RWPE1 (cell line): Measurements from ENCODE around the gene MCUB.

Experiments used
- CTCF ChIA-PET: fragments of 350-600 bp; sonication (Branson Sonifier 250); formaldehyde crosslinking; extraction: SDS; loops from one replicate; lab custom pipeline; 2021; lab: Yijun Ruan, JAX
- POLR2A ChIA-PET: fragments of 400-600 bp; formaldehyde crosslinking; extraction: SDS; loops from one replicate; lab custom pipeline; 2020; ENCODE audit warnings: antibody characterized with exemption; ENCODE audit not compliant: low non-redundant PET; lab: Yijun Ruan, JAX
- DNase-seq: peaks from one replicate; pipeline ENCODE4 v3.0.0; 2012; ENCODE audit warnings: low spot score
- H3K27ac ChIP-seq: fragments of 450-650 bp; 2 replicates; pipeline ENCODE4 v1.5.1; 2017
- TF ChIP-seq, protein P1 (sequence below): fragments of 450-650 bp; conservative IDR thresholded peaks from 2 replicates; pipeline ENCODE4 v1.5.1; 2017; ENCODE audit warnings: low read depth, mild to moderate bottlenecking

MCUB gene

DNA sequence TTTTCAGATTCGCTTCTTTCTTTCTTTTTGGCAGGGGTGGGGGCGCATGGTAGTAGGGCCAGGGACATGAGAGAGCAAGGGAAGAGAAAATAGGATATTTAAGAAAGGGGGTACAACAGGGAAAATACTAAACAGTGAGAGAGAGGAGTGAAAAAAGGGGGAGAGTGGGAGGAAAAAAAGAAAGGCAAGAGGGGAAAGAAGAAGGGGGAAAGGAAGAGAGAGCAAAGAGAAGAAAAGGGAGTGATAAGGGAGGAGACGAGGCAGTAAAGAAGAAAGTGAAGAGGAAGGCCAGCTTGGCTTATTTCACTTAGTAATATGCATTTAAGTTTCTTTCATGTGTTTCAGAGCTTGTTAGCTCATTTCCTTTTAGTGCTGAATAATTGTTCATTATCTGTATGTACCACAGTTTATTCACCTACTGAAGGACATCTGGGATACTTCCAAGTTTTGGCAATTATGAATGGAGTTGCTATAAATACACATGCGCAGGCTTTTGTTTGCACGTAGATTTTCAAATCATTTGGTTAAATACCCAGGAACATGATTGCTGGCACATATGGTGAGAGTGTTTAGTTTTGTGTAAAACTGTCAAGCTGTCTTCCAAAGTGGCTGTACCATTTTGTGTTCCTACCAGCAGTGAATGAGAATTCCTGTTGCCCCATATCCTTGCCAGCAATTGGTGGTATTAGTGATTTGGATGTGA is 105.9 kb downstream of the MCUB start:
- CTCF ChIA-PET: no interaction called here
- POLR2A ChIA-PET: no interaction called here
- no peak for DNase-seq
- TF ChIP-seq, protein P1, sequence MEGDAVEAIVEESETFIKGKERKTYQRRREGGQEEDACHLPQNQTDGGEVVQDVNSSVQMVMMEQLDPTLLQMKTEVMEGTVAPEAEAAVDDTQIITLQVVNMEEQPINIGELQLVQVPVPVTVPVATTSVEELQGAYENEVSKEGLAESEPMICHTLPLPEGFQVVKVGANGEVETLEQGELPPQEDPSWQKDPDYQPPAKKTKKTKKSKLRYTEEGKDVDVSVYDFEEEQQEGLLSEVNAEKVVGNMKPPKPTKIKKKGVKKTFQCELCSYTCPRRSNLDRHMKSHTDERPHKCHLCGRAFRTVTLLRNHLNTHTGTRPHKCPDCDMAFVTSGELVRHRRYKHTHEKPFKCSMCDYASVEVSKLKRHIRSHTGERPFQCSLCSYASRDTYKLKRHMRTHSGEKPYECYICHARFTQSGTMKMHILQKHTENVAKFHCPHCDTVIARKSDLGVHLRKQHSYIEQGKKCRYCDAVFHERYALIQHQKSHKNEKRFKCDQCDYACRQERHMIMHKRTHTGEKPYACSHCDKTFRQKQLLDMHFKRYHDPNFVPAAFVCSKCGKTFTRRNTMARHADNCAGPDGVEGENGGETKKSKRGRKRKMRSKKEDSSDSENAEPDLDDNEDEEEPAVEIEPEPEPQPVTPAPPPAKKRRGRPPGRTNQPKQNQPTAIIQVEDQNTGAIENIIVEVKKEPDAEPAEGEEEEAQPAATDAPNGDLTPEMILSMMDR: no peak
- H3K27ac ChIP-seq: no peak overlapping the region

DNA sequence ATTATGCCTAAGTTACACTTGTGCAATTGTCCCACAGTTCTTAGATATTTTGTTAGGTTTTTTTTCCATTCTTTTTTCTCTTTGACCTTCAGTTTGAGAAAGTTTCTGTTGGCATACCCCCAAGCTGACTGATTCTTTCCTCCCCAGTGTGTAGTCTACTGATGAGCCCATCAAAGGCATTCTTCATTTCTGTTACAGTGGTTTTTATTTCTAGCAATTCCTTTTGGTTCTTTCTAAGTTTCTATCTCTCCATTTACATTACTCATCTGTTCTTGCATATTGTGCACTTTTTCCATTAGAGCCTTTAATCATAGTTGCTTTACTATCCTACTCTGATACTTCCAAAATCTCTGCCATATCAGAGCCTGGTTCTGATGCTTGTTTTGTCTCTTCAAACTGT is 111.3 kb downstream of the MCUB start:
- POLR2A ChIA-PET: no interaction called here
- TF ChIP-seq, protein P1: no peak
- DNase-seq: no peak
- H3K27ac ChIP-seq: no peak overlapping the region
- CTCF ChIA-PET: no interaction called here

DNA sequence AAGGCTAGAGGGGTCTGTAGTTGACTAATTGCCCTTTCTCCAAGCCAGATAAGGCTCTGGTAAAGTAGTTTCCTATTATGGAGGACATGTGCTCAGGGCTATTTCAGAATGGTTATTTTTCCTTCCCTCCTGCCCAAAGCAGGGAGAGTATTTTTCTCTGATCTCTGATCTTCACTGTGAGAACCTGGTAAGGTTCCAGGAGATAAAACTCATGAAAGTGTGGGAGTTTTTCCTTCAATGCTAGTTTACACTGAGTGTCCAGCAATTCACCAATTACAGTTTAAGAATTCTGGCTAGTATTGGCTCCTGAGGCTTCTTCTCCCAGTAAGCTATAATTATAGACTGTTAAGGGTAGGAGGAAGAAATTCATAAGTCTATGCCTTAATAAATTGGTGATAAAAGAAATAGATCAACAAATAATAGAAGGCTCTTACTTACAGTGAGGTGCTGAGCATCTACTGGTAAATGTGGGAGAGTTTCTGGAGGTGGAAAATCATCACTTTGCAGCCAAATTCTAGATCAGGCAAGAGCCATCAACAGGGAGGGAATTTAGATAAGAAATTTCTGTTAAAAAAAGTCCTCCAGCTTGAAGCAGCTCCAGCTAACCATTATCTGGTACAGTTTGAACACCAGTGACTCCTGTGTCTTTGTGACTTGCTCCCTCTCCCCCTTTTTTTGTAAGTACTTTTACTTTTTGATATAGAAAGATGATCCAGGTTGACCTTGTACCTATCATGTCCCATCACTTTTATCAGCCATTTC is 112.3 kb downstream of the MCUB start:
- H3K27ac ChIP-seq: no peak overlapping the region
- POLR2A ChIA-PET: no interaction called here
- CTCF ChIA-PET: no interaction called here
- DNase-seq: no peak
- TF ChIP-seq, protein P1: no peak

DNA sequence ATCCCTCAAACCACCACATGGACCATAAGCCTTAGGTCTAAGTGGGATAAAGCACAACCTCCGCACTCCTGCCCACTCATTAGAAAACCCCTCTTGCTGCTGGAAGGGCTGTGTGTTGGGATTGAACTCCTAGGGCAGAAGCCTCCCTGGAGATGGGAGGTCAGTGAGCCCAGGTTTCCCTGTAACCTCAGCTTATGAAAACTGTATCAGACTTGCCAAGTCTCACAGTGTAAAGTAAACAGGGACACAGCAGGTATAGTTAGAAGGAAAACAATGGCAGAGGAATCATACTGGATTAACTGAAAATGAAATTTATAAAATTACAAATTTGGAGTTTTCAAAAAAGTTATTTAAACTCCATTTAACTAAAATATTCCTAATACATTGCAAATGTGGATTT is 113.3 kb downstream of the MCUB start:
- DNase-seq: no peak
- ChIA-PET POLR2A (no interaction called here), CTCF (no interaction called here)
- TF ChIP-seq, protein P1: no peak
- H3K27ac ChIP-seq: no peak overlapping the region

DNA sequence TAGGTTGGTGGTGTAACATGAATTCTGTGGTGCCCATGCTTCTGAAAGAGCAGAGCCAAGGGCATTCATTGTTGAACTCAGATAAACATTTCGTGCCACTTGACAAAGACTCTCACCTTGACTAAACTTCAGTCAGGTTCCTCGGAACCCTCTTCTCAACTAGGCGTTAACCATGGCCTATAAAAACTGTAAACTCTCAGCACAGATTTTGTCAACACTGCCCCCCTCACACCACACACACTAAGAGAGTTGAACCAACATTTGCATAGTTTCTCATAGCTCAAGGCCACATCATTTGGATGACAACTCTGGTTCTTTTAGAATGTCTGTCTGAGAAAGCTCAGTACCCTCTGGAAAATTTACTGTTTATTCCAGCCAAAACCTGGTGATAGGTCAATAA is 115.1 kb downstream of the MCUB start:
- DNase-seq: no peak
- ChIA-PET POLR2A (no interaction called here), CTCF (no interaction called here)
- TF ChIP-seq, protein P1: no peak
- no peak overlapping the region for H3K27ac ChIP-seq

DNA sequence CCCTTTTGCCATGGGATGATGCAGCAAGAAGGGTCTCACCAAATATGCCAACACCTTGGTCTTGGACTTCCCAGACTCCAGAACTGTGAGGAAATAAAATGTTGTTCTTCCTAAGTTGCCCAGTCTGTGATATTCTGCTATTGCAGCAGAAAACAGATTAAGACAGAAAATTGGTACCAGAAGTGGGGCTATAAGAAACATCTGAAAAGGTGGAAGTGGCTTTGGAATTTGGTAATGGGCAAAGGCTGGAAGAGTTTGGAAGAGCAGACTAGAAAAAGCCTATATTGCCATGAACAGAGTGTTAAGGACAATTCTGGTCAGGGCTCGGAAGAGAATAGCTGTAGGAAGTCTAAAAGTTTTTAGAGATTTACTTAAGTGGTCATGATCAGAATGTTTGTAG is 115.8 kb downstream of the MCUB start:
- TF ChIP-seq, protein P1: no peak
- CTCF ChIA-PET: no interaction called here
- POLR2A ChIA-PET: no interaction called here

More for the DNA sequence above, 115.8 kb downstream of the MCUB start:
- no peak overlapping the region for H3K27ac ChIP-seq
- DNase-seq: no peak
